Fibroblast of lung (primary cell): ENCODE results near the gene CEP63. TPM values are rescaled to one million over a fixed set of nuclear protein-coding genes. Genes with fewer than 3 reads are reported as not detected.

ENCODE experiments used
- DNase-seq, 2 donors: peaks; one replicate each; pipeline versions ENCODE4 v3.0.0 to v3.0.0-alpha.2; 2010; ENCODE audit warnings: low read depth in 2 of 2
- H2AFZ ChIP-seq: 2 replicates; pipeline ENCODE4 v1.5.1; 2012; ENCODE audit warnings: low read length, control low read depth, inconsistent platforms
- H3K27ac ChIP-seq: 2 replicates; pipeline ENCODE4 v1.5.1; 2011; ENCODE audit warnings: low read length, control low read depth; ENCODE audit not compliant: insufficient read depth
- H3K27me3 ChIP-seq: 2 replicates; pipeline ENCODE4 v1.5.1; 2011; ENCODE audit warnings: mild to moderate bottlenecking, low read length; ENCODE audit not compliant: control insufficient read depth, insufficient read depth
- H3K36me3 ChIP-seq: 2 replicates; pipeline ENCODE4 v1.5.1; 2011; ENCODE audit warnings: low read length; ENCODE audit not compliant: control insufficient read depth, insufficient read depth
- H3K4me1 ChIP-seq: 2 replicates; pipeline ENCODE4 v1.5.1; 2011; ENCODE audit warnings: low read length; ENCODE audit not compliant: control insufficient read depth, insufficient read depth; ENCODE audit errors: extremely low read depth
- H3K4me2 ChIP-seq: 2 replicates; pipeline ENCODE4 v1.5.1; 2011; ENCODE audit warnings: low read length, control low read depth; ENCODE audit not compliant: insufficient read depth; ENCODE audit errors: extremely low read depth
- H3K4me3 ChIP-seq, 4 experiments: fragments of 200-600 bp in 1 of 4; sonication (generic) in 1 of 4; replicated peaks in 1 of 4; 2 replicates each; pipeline ENCODE4 v1.5.1; 2011 to 2016; ENCODE audit warnings: low read length in 4 of 4, low read depth in 3 of 4, mild to moderate bottlenecking in 3 of 4, control low read depth in 2 of 4, inconsistent platforms in 1 of 4, mixed read lengths in 1 of 4; ENCODE audit not compliant: insufficient read depth in 1 of 4; ENCODE audit errors: control extremely low read depth in 1 of 4
- H3K79me2 ChIP-seq: 2 replicates; pipeline ENCODE4 v1.5.1; 2012; ENCODE audit warnings: mild to moderate bottlenecking, low read length, inconsistent platforms; ENCODE audit not compliant: control insufficient read depth, insufficient read depth
- H3K9ac ChIP-seq: 2 replicates; pipeline ENCODE4 v1.5.1; 2011; ENCODE audit warnings: mild to moderate bottlenecking, low read length, control low read depth; ENCODE audit not compliant: insufficient read depth
- H3K9me3 ChIP-seq: 2 replicates; pipeline ENCODE4 v1.5.1; 2012; ENCODE audit warnings: low read depth, low read length; ENCODE audit not compliant: control insufficient read depth, insufficient read depth
- H4K20me1 ChIP-seq: 2 replicates; pipeline ENCODE4 v1.5.1; 2011; ENCODE audit warnings: low read length; ENCODE audit not compliant: control insufficient read depth, insufficient read depth; ENCODE audit errors: extremely low read depth
- CTCF ChIP-seq, 2 donors: IDR thresholded peaks in 1 of 2; conservative IDR thresholded peaks in 1 of 2; 1 replicate in 1 of 2; 2 replicates in 1 of 2; pipeline ENCODE4 v1.5.1; 2011 to 2012; ENCODE audit warnings: low read length in 2 of 2, control low read depth in 1 of 2, inconsistent platforms in 1 of 2, low read depth in 1 of 2, mild to moderate bottlenecking in 1 of 2
- EZH2 ChIP-seq: IDR thresholded peaks from 2 replicates; pipeline ENCODE4 v1.5.1; 2012; ENCODE audit warnings: low read length, control low read depth, mild to moderate bottlenecking; ENCODE audit errors: missing control alignments
- polyA plus RNA-seq, 2 donors: library from polyadenylated mRNA; depleted of rRNA in 1 of 2; stranded (reverse) in 1 of 2; unstranded in 1 of 2; fragments of >200 nt; gene quantifications; 2 replicates each; pipeline ENCODE4 v1.2.1, GENCODE V29; 2011 to 2012; ENCODE audit warnings: missing spikeins in 1 of 2
- total RNA-seq: library from RNA; depleted of rRNA; stranded (reverse); fragments of >200 nt; gene quantifications from 2 replicates; pipeline ENCODE4 v1.2.1, GENCODE V29; 2014

The CEP63 gene
- total and polyA plus RNA-seq, 2 donors (not counting 1 experiment from before 2014, with no cell fraction given), result 22.3 to 26.4 TPM

- H3K4me1 ChIP-seq, result no peaks in the 10 kb centered on the region
- no peak overlapping the region for H2AFZ ChIP-seq
- no peaks in the 10 kb centered on the region for H3K27me3 ChIP-seq
- H3K79me2 ChIP-seq, result peaks cover 6% of the 10 kb centered on the region
- no peak overlapping the region for H3K4me3 ChIP-seq
- no peaks in the 10 kb centered on the region for H3K36me3 ChIP-seq
- H3K9me3 ChIP-seq, result no peaks in the 10 kb centered on the region
- no peak for DNase-seq
- H3K4me2 ChIP-seq, result no peak overlapping the region
- no peak for TF ChIP-seq EZH2
- TF ChIP-seq CTCF (conservative IDR thresholded peaks at IDR 0.05 in 1 of 2, IDR thresholded peaks at IDR 0.05 in 1 of 2; ENCODE audit: low read depth in 1 of 2, low read length in 2 of 2), result no peak
- no peak overlapping the region for H3K27ac ChIP-seq
- no peaks in the 10 kb centered on the region for H4K20me1 ChIP-seq
- no peak overlapping the region for H3K9ac ChIP-seq
Observed at GRCh38 chr3:134503266-134503665, 17.4 kb downstream of the CEP63 start.

- no peak for DNase-seq
- Histone ChIP-seq H4K20me1 (no peaks in the 10 kb centered on the region), H3K9ac (no peak overlapping the region), H3K27me3 (no peaks in the 10 kb centered on the region), H3K4me1 (no peaks in the 10 kb centered on the region), H3K4me2 (no peak overlapping the region), H3K79me2 (peaks cover 6% of the 10 kb centered on the region), H3K4me3 (no peak overlapping the region), H3K36me3 (no peaks in the 10 kb centered on the region), H3K27ac (no peak overlapping the region), H2AFZ (no peak overlapping the region), H3K9me3 (no peaks in the 10 kb centered on the region)
- no peak for TF ChIP-seq EZH2
- TF ChIP-seq CTCF (conservative IDR thresholded peaks at IDR 0.05 in 1 of 2, IDR thresholded peaks at IDR 0.05 in 1 of 2; ENCODE audit: low read depth in 1 of 2, low read length in 2 of 2), result no peak
Observed at GRCh38 chr3:134504132-134504531, 18.3 kb downstream of the CEP63 start.

- Histone ChIP-seq H2AFZ (no peak overlapping the region), H3K4me3 (no peak overlapping the region), H4K20me1 (no peaks in the 10 kb centered on the region), H3K4me1 (no peaks in the 10 kb centered on the region), H3K36me3 (no peaks in the 10 kb centered on the region), H3K27me3 (no peaks in the 10 kb centered on the region), H3K27ac (no peak overlapping the region), H3K9me3 (no peaks in the 10 kb centered on the region), H3K79me2 (peaks cover 4% of the 10 kb centered on the region), H3K9ac (no peak overlapping the region), H3K4me2 (no peak overlapping the region)
- no peak for TF ChIP-seq CTCF (conservative IDR thresholded peaks at IDR 0.05 in 1 of 2, IDR thresholded peaks at IDR 0.05 in 1 of 2; ENCODE audit: low read depth in 1 of 2, low read length in 2 of 2)
- DNase-seq, result no peak
Observed at GRCh38 chr3:134505485-134505884, 19.6 kb downstream of the CEP63 start.
